ENCODE results near the gene NDFIP2.

The NDFIP2 gene

DNA sequence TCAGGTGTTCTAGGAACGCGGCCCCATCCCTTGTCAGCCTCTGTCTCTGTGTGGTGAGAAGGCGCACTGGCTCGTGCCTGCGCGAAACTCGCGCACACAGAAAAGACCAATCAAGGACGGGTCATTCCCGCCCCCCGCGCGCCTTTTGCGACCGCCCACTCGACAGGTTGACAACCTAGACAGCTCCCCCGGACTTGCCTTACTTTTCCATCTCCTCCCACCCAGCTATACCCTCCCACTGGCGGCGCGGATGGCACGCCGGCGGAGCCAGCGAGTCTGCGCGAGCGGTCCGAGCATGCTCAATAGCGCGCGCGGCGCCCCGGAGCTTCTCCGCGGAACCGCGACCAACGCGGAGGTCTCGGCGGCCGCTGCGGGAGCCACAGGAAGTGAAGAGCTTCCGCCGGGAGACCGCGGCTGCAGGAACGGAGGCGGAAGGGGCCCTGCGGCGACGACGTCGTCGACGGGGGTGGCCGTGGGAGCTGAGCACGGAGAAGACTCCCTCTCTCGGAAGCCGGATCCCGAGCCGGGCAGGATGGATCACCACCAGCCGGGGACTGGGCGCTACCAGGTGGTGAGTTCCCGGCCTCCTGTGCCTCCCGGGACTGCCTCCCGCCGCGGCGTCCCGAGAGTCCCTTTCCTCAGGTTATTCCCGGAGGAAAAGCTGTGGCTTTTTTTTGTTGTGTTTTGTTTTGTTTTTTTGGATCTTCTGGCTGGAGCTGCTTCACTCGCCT, at the start of gene NDFIP2:
Gene NDFIP2, plus strand, starts transcription at position 202 of the 731 bp plus-strand sequence. Its CDS starts 49 bp downstream, at position 251.
- peak; percentile 32 to 92 (median 77) for DNase-seq

DNA sequence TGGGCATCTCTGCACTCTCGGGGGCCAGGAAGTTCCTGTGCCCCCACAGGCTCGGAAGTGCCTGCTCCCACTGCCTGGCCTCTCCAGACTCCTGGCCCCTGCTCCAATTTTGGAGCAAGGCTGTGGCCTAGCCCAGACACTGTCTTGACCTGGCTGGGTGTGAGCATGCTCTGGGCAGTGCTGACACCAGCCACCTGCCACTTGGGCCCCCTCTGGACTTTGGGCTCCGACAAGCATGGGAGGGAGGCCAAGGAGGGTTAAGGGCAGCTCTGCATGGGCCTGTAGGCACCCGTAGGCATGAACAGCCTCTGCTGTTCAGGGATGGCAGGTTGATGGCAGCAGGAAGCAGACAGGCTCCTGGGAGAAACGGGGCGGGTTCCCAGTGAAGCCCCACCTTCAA, 48.9 kb upstream of the NDFIP2 start:
- no peak for DNase-seq

- no peak for DNase-seq
Measured at GRCh38 chr13:79432992-79433391, 48.0 kb upstream of the NDFIP2 start.

- no peak for DNase-seq
Measured at GRCh38 chr13:79434556-79434955, 46.4 kb upstream of the NDFIP2 start.

DNA sequence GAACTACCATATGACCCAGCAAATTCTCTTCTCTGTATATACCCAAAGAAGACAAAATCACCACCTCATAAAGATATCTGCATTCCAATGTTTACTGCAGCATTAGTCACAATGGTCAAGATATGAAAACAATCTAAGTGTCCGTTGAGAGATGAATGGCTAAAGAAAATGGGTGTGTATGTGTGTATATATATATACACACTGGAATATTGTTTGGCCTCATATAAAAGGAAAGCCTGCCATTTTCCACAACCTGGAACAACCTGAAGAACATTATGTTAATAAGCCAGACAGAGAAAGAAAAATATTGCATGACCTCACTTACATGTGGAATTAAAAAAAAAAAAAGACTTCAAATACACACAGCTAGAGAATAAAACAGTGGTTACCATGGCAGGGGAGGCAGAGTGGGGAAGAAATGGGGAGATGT, 45.4 kb upstream of the NDFIP2 start:
- no peak for DNase-seq

DNA sequence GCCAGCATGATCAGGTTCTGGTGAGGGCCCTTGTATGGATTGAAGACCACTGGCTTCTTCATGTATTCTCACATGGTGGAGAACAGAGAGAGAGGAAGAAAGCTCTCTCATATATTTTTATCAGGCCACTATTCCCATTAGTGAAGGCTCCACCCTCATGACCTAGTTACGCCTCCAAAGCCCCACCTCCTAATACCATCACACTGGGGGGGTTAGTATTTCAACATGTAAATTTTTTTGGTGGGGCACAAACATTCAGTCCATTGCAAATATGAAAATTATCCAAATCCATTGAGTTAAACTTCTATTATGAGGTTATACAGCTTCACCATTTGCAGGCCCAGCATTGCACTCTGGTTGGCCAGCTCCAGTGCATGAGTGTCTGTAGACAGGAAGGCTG, 41.7 kb upstream of the NDFIP2 start:
- DNase-seq = no peak

DNA sequence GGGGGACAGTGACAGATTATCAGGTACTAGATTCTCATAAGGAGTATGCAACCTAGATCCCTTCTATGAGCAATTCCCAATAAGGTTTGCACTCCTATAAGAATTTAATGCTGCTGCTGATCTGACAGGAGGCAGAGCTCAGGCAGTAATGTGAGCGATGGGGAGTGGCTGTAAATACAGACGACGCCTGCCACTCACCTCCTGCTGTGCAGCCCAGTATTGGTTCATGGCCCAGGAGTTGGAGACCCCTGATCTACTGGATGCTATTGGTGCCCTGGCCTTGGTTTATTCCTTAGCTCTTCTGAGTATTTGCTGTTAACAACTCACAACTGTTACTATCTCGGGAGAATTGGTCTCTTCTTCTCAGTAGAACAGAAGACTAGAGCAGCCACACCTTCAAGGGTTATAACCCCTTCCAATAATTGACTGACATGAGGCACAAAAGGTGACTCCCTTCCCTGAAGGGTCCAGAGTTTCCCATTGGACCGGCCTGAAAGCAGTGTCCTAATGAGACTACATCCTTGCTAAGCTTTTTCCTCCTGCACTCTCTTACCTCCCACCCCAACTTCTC, 39.9 kb upstream of the NDFIP2 start:
- no peak for DNase-seq

DNA sequence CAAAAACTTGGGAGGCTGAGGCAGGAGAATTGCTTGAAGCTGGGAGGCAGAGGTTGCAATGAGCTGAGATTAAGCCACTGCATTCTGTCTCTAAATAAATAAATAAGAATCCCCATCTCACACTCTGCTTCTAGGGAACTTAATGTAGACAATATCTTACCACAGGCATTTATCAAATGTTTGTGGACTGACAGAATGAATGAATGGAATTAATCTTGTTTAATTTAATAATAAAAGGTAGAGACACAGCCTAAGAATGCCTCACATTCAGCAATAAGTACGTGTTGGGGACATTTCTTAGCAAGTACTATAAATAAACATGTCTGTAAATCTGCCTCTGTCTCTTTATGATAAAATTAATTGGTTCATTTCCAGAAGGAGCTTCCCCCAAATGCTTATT, 38.7 kb upstream of the NDFIP2 start:
- no peak for DNase-seq

GRCh38 chr13:79442706-79443105, 38.2 kb upstream of the NDFIP2 start:
- DNase-seq = no peak

DNA sequence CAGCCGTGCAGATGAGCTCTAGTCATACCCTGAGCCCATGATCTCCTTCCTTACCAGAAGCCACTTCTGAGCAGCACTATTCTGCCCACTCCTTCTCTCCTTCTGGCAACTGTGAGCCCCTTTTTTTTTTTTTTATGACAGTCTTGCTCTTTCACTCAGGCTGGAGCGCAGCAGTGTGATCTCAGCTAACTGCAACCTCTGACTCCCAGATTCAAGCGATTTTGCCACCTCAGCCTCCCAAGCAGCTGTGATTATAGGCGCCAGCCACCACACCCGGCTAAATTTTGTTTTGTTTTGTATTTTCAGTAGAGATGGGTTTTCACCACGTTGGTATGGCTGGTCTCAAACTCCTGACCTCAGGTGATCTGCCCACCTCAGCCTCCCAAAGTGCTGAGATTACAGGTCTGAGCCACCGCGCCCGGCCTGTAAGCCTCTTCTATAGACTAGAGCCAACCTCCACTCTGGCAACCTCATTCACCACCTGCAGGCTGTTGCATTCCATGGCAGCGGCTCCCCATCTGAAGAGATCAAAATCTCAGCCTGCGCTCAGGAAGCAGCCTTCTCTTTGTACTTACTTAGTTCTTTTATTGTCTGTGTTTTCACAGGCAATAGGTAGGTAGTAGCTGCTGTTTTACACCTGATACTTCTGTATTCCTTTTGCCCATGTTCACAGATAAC, 34.8 kb upstream of the NDFIP2 start:
- DNase-seq = no peak

DNA sequence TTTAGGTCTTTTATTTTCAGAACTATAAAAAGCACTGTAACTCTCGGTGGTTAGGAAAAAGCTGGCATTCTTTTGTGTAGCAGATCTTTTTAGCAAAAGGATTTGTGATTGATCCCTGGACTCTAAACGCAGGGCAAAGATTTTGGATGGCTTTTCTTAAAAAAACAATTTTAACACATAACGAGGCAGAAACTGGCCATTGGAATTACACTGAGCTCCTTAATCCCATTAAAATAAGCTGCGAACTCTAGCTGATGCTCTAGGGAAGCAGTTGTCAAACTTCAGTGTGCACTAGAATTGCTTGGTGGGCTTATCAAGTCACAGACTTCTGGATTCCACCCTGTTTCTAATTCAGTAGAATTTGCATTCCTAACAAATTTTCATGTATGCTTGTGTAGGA, 33.8 kb upstream of the NDFIP2 start:
- DNase-seq = no peak

- DNase-seq = no peak
Measured at GRCh38 chr13:79447741-79448140, 33.2 kb upstream of the NDFIP2 start.

DNA sequence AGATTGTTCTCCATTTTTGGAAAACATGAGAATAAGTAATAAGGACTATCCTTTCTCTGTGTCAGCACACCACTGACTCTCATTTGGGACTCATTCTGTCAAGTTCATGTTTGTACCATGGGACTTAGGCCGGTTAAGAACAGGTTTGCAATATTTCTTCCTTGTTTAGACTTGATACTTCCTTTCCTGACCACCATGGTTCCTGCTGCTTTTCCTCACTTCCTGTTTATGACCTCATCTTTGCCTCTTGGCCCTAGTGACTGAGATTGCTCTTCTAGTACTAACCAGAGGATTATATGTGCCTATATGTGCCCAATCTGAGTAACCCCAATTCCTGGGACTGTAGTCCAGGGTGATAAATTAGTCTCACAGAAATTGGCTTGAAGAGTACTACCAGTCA, 32.5 kb upstream of the NDFIP2 start:
- DNase-seq = no peak

DNA sequence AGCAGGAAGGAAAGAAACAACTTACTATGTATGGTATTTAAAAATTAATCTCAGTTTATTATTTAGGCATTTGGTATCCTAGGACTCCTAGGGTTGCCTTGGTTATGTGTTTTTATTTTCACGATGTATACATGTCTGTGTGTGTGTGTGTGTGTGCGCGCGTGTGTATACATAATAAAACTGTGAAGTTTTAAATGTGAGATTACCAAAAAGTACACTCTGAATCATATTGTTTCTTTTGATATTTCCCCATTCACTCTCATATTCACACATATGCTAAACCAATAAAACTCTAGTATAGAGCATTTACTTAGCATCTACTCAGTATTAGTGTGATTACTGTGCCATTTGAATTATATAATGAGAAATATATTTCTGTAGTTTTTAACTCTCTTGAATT, 30.8 kb upstream of the NDFIP2 start:
- DNase-seq = no peak

DNA sequence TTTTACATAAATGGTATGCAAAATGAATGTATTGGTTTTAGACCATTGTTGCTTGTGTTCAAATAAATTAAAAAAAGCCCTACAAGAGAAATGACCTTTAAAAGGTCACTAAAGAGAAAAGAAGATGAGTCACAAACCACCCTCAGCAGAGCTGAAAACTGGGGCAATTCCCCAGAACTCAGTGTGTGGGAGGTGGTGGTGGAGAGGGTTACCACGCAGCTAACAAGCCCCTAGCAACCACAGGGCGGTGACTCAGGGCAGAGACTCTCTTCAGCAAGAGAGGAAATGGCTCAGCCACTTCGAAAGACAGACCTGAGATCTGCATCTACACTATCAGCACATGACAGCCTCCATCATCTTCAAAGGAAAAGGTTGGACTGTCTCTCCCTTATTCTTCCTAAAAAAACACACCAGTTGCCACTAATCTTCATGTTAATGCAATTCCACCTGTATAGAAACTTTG, 29.4 kb upstream of the NDFIP2 start:
- peak in 12 of 51 donors; percentile 1 to 51 (median 18) for DNase-seq

DNA sequence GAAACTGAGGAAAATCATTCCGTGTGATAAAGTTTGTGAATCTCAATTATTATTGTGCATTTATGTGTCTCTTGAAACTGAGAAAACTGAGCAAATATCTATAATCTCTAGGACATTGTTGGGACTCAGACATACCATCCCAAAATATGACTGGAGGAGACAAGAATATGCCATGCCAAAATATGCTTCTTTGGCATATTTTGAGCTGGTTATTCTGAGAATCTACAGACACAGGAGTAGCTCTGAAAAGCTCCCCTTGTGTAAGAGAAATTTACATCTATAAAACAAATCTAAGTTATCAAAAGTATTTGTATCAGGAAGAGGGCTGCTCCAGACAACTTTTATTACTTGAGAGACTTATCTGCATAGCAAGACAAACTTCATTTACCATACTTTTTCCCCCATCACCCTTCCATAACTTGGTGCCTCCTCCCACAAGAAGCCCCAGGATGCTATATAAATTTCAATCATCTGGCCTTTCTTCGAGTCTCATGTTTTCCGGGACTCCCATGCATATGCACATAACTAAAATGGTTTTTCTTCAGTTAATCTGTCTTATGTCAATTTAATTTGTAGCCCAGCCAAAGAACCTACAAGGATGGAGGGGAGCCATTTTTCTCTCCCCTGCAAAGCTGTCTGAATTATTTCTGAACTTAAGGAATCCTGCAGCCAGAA, 28.6 kb upstream of the NDFIP2 start:
- no peak for DNase-seq

DNA sequence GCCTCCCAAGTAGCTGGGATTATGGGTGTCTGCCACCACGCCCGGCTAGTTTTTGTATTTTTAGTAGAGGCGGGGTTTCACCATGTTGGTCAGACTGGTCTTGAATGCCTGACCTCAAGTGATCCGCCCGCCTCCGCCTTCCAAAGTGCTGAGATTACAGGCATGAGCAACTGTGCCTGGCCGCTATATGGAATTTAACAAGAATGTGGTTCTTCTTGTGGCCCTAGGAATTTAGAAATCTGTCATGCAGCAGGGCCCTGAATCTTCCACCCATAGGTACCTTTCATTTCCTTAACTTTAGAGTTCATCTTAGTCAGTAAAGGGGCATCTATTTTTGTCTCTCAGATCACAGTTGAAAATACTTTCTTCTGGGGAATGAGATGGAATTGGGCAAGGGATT, 25.6 kb upstream of the NDFIP2 start:
- DNase-seq = no peak

DNA sequence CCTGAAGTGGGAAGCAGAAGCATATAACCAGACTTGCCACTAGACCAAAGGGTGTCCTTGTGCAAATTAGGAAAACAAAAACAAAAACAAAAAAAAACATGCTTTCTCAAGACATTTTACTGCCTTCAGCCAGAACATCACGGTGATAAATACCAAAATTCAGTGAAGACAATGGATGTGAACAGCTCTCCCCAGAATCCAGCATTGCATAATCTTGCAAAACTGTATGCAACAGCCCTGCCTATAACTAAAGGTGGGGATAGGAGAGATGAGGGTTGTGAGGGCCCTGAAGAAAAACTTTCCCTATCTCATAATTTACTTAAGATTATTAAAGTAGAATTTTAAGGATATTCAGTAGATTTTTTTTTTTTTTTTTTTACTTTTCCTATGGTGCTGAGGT, 24.9 kb upstream of the NDFIP2 start:
- no peak for DNase-seq

- no peak for DNase-seq
Measured at GRCh38 chr13:79456656-79457365, 24.1 kb upstream of the NDFIP2 start.

- DNase-seq = no peak
Measured at GRCh38 chr13:79457390-79457789, 23.6 kb upstream of the NDFIP2 start.

DNA sequence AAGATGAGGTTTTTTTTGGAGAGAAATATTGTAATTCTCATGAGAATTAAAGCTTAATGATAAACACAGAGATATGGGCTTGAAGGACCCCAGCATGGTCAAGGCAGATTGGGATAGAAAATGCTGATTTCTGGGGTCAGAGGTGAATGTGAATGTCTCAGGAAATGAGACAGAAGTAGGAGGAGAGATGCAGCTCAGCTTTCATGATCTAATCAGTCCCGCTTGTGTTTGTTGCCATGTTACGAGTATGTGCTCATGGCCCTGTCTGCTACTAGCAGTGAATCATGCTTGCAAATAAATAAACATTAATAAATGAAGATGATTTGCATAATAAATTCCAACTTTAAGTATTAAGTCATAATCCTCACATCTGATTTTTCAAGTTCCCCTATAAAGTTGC, 23.0 kb upstream of the NDFIP2 start:
- DNase-seq = no peak

- DNase-seq = no peak
Measured at GRCh38 chr13:79458436-79458835, 22.5 kb upstream of the NDFIP2 start.

Measured in hypothalamus (tissue), 51 donors.